ENCODE measurements around the gene LRRC74B.

Gene LRRC74B

DNA sequence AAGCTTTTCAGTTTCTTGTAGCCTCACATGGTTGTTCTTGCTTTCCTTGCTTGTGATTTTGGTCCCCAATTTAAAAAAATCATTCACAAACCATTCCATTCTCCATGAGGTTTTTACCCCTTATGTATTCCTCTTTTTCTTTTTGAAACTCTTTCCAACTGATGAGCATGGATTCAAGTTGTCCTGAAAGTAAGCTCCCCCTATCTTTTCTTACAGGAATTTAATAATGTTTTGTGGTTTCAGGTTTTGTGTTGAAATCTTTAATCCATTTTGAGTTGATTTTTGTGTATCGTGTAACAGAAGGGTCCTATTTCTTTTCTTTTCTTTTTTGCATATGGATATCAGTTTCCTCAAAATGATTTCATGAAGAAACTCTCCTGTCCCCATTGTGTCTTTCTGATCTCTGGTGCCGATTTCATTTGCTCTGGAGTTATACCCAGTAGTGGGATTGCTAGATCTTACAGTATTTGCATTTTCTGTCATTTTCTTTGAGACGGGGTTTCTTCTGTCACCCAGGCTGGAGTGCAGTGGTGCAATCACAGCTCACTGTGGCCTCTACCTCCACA is 58.5 kb downstream of the LRRC74B start:
- DNase-seq (ENCODE audit: low read depth in 2 of 2) = no peak

DNA sequence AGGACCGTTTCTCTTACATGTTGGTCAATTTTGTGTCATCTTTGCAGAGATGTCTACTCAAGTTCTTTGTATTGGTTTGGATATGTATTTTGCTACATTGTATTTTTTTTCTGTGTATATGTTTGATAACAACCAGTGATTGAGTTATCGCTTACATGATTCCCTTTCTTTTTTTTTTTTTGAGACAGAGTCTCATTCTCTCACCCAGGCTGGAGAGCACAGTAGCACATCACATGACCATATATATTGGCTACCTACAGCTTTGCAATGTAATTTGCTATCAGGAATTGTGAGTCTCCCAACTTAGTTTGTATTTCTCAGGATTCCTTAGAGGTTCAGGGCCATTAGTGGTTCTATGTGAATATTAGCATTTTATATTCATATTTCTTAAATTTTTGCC is 59.5 kb downstream of the LRRC74B start:
- no peak for DNase-seq (ENCODE audit: low read depth in 2 of 2)

DNA sequence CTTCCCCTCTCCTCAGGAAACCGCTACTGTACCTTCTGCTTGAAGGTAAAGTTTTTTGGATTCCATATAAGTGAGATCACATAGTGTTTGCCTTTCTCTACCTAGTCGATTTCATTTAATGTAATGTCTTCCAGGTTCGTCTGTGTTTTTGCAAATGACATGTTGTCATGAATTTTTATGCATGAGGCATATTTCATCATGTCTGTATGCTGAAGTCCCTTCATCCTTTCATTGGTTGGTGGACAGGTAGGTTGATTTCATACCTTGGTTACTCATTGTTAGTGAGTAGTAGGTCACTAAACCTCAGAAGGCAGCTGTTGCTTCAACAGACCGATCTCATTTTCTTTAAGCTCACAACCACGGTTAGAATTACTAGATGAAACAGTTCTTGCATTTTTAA is 60.3 kb downstream of the LRRC74B start:
- DNase-seq (ENCODE audit: low read depth in 2 of 2) = no peak

DNA sequence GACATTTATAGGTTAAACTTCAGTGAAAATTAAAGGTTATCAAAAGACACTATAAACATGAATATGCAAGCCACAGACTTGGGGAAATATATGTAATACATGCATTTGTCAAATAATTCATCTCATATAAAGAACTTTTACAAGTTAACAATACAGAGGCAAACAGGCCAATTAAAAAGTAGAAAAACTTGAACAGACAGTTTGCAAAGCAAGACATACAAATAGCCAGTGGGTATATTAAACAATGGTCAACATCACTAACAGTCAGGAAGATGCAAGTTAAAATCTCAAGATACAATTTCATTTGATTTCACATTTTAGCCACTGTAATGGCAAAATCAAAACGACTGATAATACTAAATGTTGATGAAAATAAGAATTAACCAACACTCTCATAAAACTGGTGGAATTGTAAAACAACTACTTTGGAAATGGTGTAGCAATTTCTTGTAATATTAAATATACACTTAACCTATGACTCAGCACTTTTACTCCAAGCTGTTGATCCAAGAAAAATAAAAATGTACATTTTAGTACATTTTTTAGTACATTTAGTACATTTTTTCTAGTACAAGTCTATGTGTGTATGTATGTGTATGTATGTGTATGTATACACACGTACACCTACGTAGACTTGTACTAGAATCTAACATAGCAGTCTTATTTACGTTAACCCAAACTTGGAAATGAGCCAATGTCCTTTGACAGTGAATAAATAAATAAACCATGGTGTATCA is 62.8 kb downstream of the LRRC74B start:
- DNase-seq (ENCODE audit: low read depth in 2 of 2) = no peak
